ENCODE results near the gene FBXL7. TPM values are rescaled to one million over a fixed set of nuclear protein-coding genes. Genes with fewer than 3 reads are reported as not detected.

Gene FBXL7
- total RNA-seq, 1 donor from 2014 or later: 12.3 TPM

GRCh38 chr5:15614679-15615078 lies 114.7 kb downstream of the FBXL7 start:
- no peak for DNase-seq (ENCODE audit: low spot score)

GRCh38 chr5:15615859-15616258 lies 115.9 kb downstream of the FBXL7 start:
- DNase-seq (ENCODE audit: low spot score): no peak

GRCh38 chr5:15618938-15619337 lies 119.0 kb downstream of the FBXL7 start:
- DNase-seq (ENCODE audit: low spot score): no peak

GRCh38 chr5:15620501-15620900 lies 120.5 kb downstream of the FBXL7 start:
- DNase-seq (ENCODE audit: low spot score): no peak

- DNase-seq (ENCODE audit: low spot score): no peak
These were observed 121.1 kb downstream of the FBXL7 start for GRCh38 chr5:15621094-15621493.

- no peak for DNase-seq (ENCODE audit: low spot score)
These were observed 123.8 kb downstream of the FBXL7 start for GRCh38 chr5:15623794-15624193.

- no peak for DNase-seq (ENCODE audit: low spot score)
These were observed 127.1 kb downstream of the FBXL7 start for GRCh38 chr5:15627109-15627508.

- no peak for DNase-seq (ENCODE audit: low spot score)
These were observed 127.7 kb downstream of the FBXL7 start for GRCh38 chr5:15627647-15628046.

GRCh38 chr5:15630441-15630840 lies 130.5 kb downstream of the FBXL7 start:
- no peak for DNase-seq (ENCODE audit: low spot score)

- DNase-seq (ENCODE audit: low spot score): no peak
These were observed 134.8 kb downstream of the FBXL7 start for GRCh38 chr5:15634591-15635288.

- DNase-seq (ENCODE audit: low spot score): no peak
These were observed 135.3 kb downstream of the FBXL7 start for GRCh38 chr5:15635289-15635616.

- no peak for DNase-seq (ENCODE audit: low spot score)
These were observed 137.4 kb downstream of the FBXL7 start for GRCh38 chr5:15637345-15637744.

GRCh38 chr5:15637886-15638285 lies 137.9 kb downstream of the FBXL7 start:
- DNase-seq (ENCODE audit: low spot score): no peak

GRCh38 chr5:15638296-15638695 lies 138.3 kb downstream of the FBXL7 start:
- no peak for DNase-seq (ENCODE audit: low spot score)

- no peak for DNase-seq (ENCODE audit: low spot score)
These were observed 139.3 kb downstream of the FBXL7 start for GRCh38 chr5:15639288-15639687.

GRCh38 chr5:15640116-15640515 lies 140.1 kb downstream of the FBXL7 start:
- no peak for DNase-seq (ENCODE audit: low spot score)

- no peak for DNase-seq (ENCODE audit: low spot score)
These were observed 143.8 kb downstream of the FBXL7 start for GRCh38 chr5:15643731-15644130.

GRCh38 chr5:15645381-15646160 lies 145.6 kb downstream of the FBXL7 start:
- DNase-seq (ENCODE audit: low spot score): no peak

- DNase-seq (ENCODE audit: low spot score): no peak
These were observed 146.4 kb downstream of the FBXL7 start for GRCh38 chr5:15646371-15646770.

GRCh38 chr5:15647251-15647650 lies 147.3 kb downstream of the FBXL7 start:
- no peak for DNase-seq (ENCODE audit: low spot score)

- no peak for DNase-seq (ENCODE audit: low spot score)
These were observed 150.3 kb downstream of the FBXL7 start for GRCh38 chr5:15650266-15650665.

GRCh38 chr5:15654779-15655178 lies 154.8 kb downstream of the FBXL7 start:
- no peak for DNase-seq (ENCODE audit: low spot score)

- DNase-seq (ENCODE audit: low spot score): no peak
These were observed 155.7 kb downstream of the FBXL7 start for GRCh38 chr5:15655683-15656082.

- DNase-seq (ENCODE audit: low spot score): no peak
These were observed 165.0 kb downstream of the FBXL7 start for GRCh38 chr5:15664961-15665360.

All from ureter (tissue), 1 donor.